Hematopoietic multipotent progenitor cell treated with erythropoietin and hydrocortisone succinate and interleukin-3 and kit ligand, for 4 days (in vitro differentiated cells): ENCODE results near the gene ZNF17.

Experiments
- DNase-seq: peaks from one replicate; pipeline ENCODE4 v3.0.0-alpha.2; 2015

ZNF17 gene

GRCh38 chr19:57434386-57435061, 23.6 kb downstream of the ZNF17 start:
- no peak for DNase-seq

- peak; percentile 99 for DNase-seq
Observed at GRCh38 chr19:57435062-57435978, 24.4 kb downstream of the ZNF17 start, which contains the start of gene ZNF749. Gene ZNF749, plus strand, starts transcription at chr19:57435325. Its CDS starts 254 bp downstream, at chr19:57435579.

- peak; percentile 80 for DNase-seq
Observed at GRCh38 chr19:57436417-57436816, 25.5 kb downstream of the ZNF17 start.

- DNase-seq, result no peak
Observed at GRCh38 chr19:57437931-57438330, 27.0 kb downstream of the ZNF17 start.

DNA sequence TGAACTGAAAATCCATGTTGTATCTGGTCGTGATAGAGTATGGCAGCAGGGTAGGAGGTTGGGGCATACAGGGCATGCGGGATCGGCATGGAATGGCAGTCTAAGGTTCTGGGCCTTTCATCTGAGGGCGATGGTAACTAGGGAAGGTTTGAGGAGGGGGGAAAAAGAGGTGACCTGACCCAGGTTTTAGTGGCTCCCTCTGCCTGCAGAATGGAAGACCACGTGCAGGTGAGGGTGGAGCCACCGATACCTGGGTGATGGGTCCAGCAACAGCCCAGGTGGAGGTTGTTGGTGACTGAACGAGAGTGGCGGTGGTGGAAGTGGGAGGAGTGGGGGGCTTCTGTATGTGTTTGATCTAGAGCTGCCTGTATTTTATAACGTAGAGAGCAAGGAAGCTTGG, 28.0 kb downstream of the ZNF17 start:
- no peak for DNase-seq

DNA sequence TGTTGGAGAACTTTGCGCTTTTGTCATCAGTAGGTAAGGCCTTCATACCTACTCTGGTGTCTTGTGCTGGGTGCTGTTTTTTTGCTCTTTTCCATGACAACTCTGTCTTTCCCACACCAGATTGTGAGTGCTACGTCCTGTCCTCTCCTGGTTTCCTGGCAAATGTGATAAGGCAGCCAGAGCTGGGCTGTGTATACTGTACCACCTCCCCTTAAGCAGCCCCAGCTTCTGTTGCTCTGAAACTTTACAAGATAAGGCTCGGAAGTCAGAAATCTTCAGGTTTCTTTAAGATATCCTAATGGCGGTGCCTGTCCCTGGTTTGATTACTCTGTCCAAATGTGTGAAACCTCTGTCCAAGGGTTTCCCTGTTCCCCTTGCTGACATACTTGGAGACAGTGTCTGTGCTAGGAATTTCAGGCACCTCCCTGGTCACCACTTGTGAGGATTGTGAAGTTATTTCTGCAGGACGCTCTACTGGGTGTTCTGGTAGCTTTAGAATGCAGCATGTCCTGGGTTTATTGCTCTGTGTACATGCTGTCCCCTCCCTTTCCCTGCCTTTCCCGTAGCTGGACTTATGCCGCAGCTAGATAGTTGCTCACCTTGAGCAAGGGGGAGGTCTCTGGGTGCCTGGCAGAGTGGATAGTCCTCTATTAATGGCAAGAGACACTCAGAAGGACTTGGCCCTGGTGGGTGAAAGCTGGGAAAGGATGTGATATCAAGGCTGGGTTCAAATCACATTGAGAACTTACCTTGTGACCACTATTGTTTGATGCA, 31.2 kb downstream of the ZNF17 start:
- no peak for DNase-seq

- DNase-seq, result peak; percentile 7
Observed at GRCh38 chr19:57443121-57443696, 32.2 kb downstream of the ZNF17 start.

DNA sequence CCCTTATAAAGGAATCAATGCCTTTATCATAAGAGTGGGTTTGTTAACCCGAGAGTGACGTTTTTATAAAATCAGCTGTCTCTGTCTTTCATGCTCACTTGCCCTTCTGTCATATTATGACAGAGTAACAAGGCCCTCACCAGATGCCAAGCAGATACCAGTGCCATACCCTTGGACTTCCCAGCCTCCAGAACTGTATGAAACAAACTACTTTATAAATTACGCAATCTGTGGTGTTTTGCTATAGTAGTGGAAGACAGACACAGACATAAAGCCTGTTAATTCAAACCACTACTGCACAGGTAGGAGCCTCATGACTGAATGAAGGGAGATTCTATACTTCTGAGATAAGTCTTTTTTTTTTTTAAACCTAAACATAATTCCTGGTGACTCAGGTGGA, 41.3 kb downstream of the ZNF17 start:
- DNase-seq, result no peak

GRCh38 chr19:57465680-57466381, 54.9 kb downstream of the ZNF17 start:
- peak; percentile 77 for DNase-seq

- no peak for DNase-seq
Observed at GRCh38 chr19:57466489-57466888, 55.5 kb downstream of the ZNF17 start.
